ENCODE data around the gene PTPRQ.

DNA sequence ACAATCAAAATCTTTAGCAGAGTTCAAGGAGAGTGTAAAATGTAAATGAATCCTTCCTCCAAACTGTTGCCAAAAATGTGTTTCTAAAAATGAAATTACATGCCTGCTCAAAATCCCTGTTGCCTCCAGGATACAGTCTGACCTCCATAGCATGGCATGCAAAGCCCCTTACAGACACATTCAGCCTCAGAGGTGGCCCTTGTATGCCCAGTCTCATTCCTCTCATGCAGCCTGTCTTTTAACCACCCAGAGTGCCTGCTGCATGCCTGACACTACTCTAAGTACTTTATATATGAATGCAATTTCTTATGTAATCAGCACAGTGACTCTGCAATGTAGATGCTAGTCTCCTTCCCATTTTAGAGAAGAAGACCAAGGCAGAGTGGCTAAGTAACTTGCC lies 24.4 kb upstream of the PTPRQ start:
- TF ChIP-seq CTCF (IDR thresholded peaks at IDR 0.05), result no peak
- TF ChIP-seq POLR2A (IDR thresholded peaks at IDR 0.05), result no peak
- TF ChIP-seq EP300 (IDR thresholded peaks at IDR 0.05), result no peak

All from gastroesophageal sphincter (tissue), 3 donors.